H1 (cell line): ENCODE results near the gene PPARA. TPM values are rescaled to one million over a fixed set of nuclear protein-coding genes. Genes with fewer than 3 reads are reported as not detected.

Experiments used
- CTCF ChIA-PET: fragments of 300-600 bp; sonication (Branson Sonifier 250); formaldehyde crosslinking; loops from one replicate; lab custom pipeline; 2021; ENCODE audit not compliant: partially characterized antibody; lab: Charles Lee
- POLR2A ChIA-PET: fragments of 300-600 bp; sonication (Branson Sonifier 250); formaldehyde crosslinking; loops from one replicate; lab custom pipeline; 2021; ENCODE audit warnings: inconsistent platforms; ENCODE audit not compliant: partially characterized antibody; lab: Charles Lee
- DNase-seq, 2 experiments: peaks; one replicate each; pipeline versions ENCODE4 v3.0.0 to v3.0.0-alpha.2; 2010 to 2022; ENCODE audit warnings: low spot score in 2 of 2, low read depth in 1 of 2, mixed read lengths in 1 of 2
- FAIRE-seq: peaks from 2 replicates; lab custom pipeline; 2011; peaks lifted over from hg19 to GRCh38; lab: Jason Lieb, UNC
- H2AFZ ChIP-seq: 2 replicates; pipeline ENCODE4 v1.8.1; 2012; ENCODE audit warnings: low read length, inconsistent platforms
- H2AK5ac ChIP-seq: 2 replicates; pipeline ENCODE4 v1.6.1; 2013; ENCODE audit warnings: low read depth, low read length
- H2BK120ac ChIP-seq: replicated peaks from 2 replicates; pipeline ENCODE3; 2013; ENCODE audit warnings: low read depth, low read length, inconsistent platforms
- H2BK12ac ChIP-seq: 2 replicates; pipeline ENCODE4 v1.6.1; 2013; ENCODE audit warnings: low read depth, low read length
- H2BK15ac ChIP-seq: 2 replicates; pipeline ENCODE4 v1.6.1; 2013; ENCODE audit warnings: low read length
- H2BK20ac ChIP-seq: 2 replicates; pipeline ENCODE4 v1.6.1; 2013; ENCODE audit warnings: low read length
- H2BK5ac ChIP-seq: 2 replicates; pipeline ENCODE4 v1.6.1; 2013; ENCODE audit warnings: low read depth, low read length
- H3K14ac ChIP-seq: 2 replicates; pipeline ENCODE4 v1.6.1; 2013; ENCODE audit warnings: inconsistent platforms; ENCODE audit not compliant: insufficient read length
- H3K18ac ChIP-seq: 2 replicates; pipeline ENCODE4 v1.6.1; 2013; ENCODE audit warnings: low read length; ENCODE audit errors: extremely low read depth
- H3K23ac ChIP-seq: 2 replicates; pipeline ENCODE4 v1.6.1; 2013; ENCODE audit warnings: inconsistent platforms; ENCODE audit not compliant: insufficient read length
- H3K23me2 ChIP-seq: 2 replicates; pipeline ENCODE4 v1.6.1; 2013; ENCODE audit warnings: low read depth, low read length
- H3K27ac ChIP-seq: 2 replicates; pipeline ENCODE4 v1.6.1; 2011; ENCODE audit warnings: low read depth, low read length, inconsistent platforms
- H3K27me3 ChIP-seq, 4 experiments: replicated peaks in 1 of 4; 1 replicate in 1 of 4; 2 replicates in 3 of 4; pipeline versions ENCODE4 v1.6.1 to v1.8.1; 2011 to 2013; ENCODE audit warnings: low read length in 3 of 4, mild to moderate bottlenecking in 3 of 4, inconsistent platforms in 2 of 4, mixed read lengths in 2 of 4, moderate library complexity in 1 of 4; ENCODE audit not compliant: control insufficient read depth in 3 of 4, insufficient read depth in 3 of 4; ENCODE audit errors: extremely low read depth in 1 of 4
- H3K36me3 ChIP-seq, 4 experiments: 2 replicates each; pipeline versions ENCODE4 v1.6.1 to v1.8.1; 2011 to 2013; ENCODE audit warnings: mild to moderate bottlenecking in 4 of 4, low read length in 3 of 4, moderate library complexity in 2 of 4, control low read depth in 1 of 4, inconsistent platforms in 1 of 4; ENCODE audit not compliant: insufficient read depth in 4 of 4, control insufficient read depth in 2 of 4
- H3K4ac ChIP-seq: replicated peaks from 2 replicates; pipeline ENCODE3; 2013; ENCODE audit warnings: low read length, low read depth, mixed read lengths, inconsistent platforms; ENCODE audit not compliant: insufficient read length
- H3K4me1 ChIP-seq, 4 experiments: replicated peaks in 1 of 4; 1 replicate in 1 of 4; 2 replicates in 3 of 4; pipeline versions ENCODE4 v1.6.1 to v1.8.1; 2011 to 2013; ENCODE audit warnings: low read length in 3 of 4, inconsistent platforms in 2 of 4, mixed read lengths in 1 of 4; ENCODE audit not compliant: insufficient read depth in 4 of 4, control insufficient read depth in 3 of 4
- H3K4me2 ChIP-seq, 2 experiments: 2 replicates each; pipeline versions ENCODE4 v1.6.1 to v1.8.1; 2011 to 2013; ENCODE audit warnings: low read depth in 2 of 2, low read length in 2 of 2, control low read depth in 1 of 2, inconsistent platforms in 1 of 2, mild to moderate bottlenecking in 1 of 2; ENCODE audit not compliant: insufficient read depth in 1 of 2
- H3K4me3 ChIP-seq, 4 experiments: fragments of 200-600, 300-600 bp in 1 of 4; sonication (generic), shearing (Covaris generic), sonication (Bioruptor Twin) in 1 of 4; 2 replicates each; pipeline versions ENCODE4 v1.5.1 to v1.8.1; 2011 to 2016; ENCODE audit warnings: low read length in 4 of 4, low read depth in 3 of 4, control low read depth in 2 of 4, inconsistent platforms in 2 of 4, mild to moderate bottlenecking in 2 of 4, mixed read lengths in 1 of 4, moderate library complexity in 1 of 4; ENCODE audit not compliant: insufficient read depth in 2 of 4; ENCODE audit errors: extremely low read depth in 1 of 4
- H3K56ac ChIP-seq: replicated peaks from 2 replicates; pipeline ENCODE3; 2013; ENCODE audit warnings: low read depth, mild to moderate bottlenecking, mixed read lengths, low read length, inconsistent platforms; ENCODE audit not compliant: insufficient read length
- H3K79me1 ChIP-seq: 2 replicates; pipeline ENCODE4 v1.6.1; 2013; ENCODE audit warnings: low read depth, low read length, control low read depth
- H3K79me2 ChIP-seq, 2 experiments: 2 replicates each; pipeline versions ENCODE4 v1.6.1 to v1.8.1; 2012 to 2013; ENCODE audit warnings: low read length in 2 of 2, mild to moderate bottlenecking in 2 of 2, inconsistent platforms in 1 of 2; ENCODE audit not compliant: insufficient read depth in 2 of 2, control insufficient read depth in 1 of 2
- H3K9ac ChIP-seq, 4 experiments: replicated peaks in 1 of 4; 1 replicate in 1 of 4; 2 replicates in 3 of 4; pipeline versions ENCODE4 v1.6.1 to v1.8.1; 2011 to 2013; ENCODE audit warnings: low read depth in 3 of 4, low read length in 3 of 4, control low read depth in 2 of 4, mild to moderate bottlenecking in 2 of 4, moderate library complexity in 2 of 4, inconsistent platforms in 1 of 4; ENCODE audit errors: extremely low read depth in 1 of 4
- H3K9me3 ChIP-seq, 2 experiments: 2 replicates each; pipeline versions ENCODE4 v1.6.1 to v1.8.1; 2012 to 2013; ENCODE audit warnings: mild to moderate bottlenecking in 2 of 2, moderate library complexity in 2 of 2, control low read depth in 1 of 2, inconsistent platforms in 1 of 2, low read depth in 1 of 2, low read length in 1 of 2, mixed read lengths in 1 of 2; ENCODE audit not compliant: insufficient read depth in 2 of 2
- H4K20me1 ChIP-seq, 2 experiments: replicated peaks in 1 of 2; 2 replicates each; pipeline versions ENCODE3 to v1.8.1; 2011 to 2013; ENCODE audit warnings: inconsistent platforms in 2 of 2, low read length in 2 of 2, mild to moderate bottlenecking in 1 of 2; ENCODE audit not compliant: insufficient read depth in 2 of 2, control insufficient read depth in 1 of 2
- H4K5ac ChIP-seq: 2 replicates; pipeline ENCODE4 v1.6.1; 2013; ENCODE audit warnings: low read length, low read depth, mixed read lengths, inconsistent platforms; ENCODE audit not compliant: insufficient read length
- H4K8ac ChIP-seq: 2 replicates; pipeline ENCODE4 v1.8.0; 2013; ENCODE audit warnings: mild to moderate bottlenecking, moderate library complexity, low read length, inconsistent platforms; ENCODE audit not compliant: insufficient read depth; ENCODE audit errors: extremely low read depth
- H4K91ac ChIP-seq: replicated peaks from 2 replicates; pipeline ENCODE3; 2013; ENCODE audit warnings: low read length, mixed read lengths, inconsistent platforms; ENCODE audit not compliant: insufficient read length
- ASH2L ChIP-seq: fragments of 200-600, 300-600 bp; sonication (generic); IDR thresholded peaks from one replicate; pipeline ENCODE4 v1.7.1; 2017; ENCODE audit warnings: low read length
- GTF2F1 ChIP-seq: IDR thresholded peaks from 2 replicates; pipeline ENCODE4 v1.6.1; 2012; ENCODE audit warnings: low read depth, low read length, improper control_type of control experiment, borderline replicate concordance
- KDM4A ChIP-seq: IDR thresholded peaks from one replicate; pipeline ENCODE4 v1.7.1; 2012; ENCODE audit warnings: low read depth, mild to moderate bottlenecking, moderate library complexity, low read length, inconsistent platforms; ENCODE audit not compliant: severe bottlenecking
- NRF1 ChIP-seq: IDR thresholded peaks from 2 replicates; pipeline ENCODE4 v1.6.1; 2011; ENCODE audit warnings: mild to moderate bottlenecking, low read depth, low read length, improper control_type of control experiment
- RAD21 ChIP-seq, 2 experiments: IDR thresholded peaks in 1 of 2; conservative IDR thresholded peaks in 1 of 2; 2 replicates each; pipeline ENCODE4 v1.6.1; 2011; ENCODE audit warnings: low read depth in 2 of 2, low read length in 2 of 2, improper control_type of control experiment in 1 of 2, inconsistent platforms in 1 of 2, mild to moderate bottlenecking in 1 of 2, moderate library complexity in 1 of 2
- SIN3A ChIP-seq, 2 experiments: IDR thresholded peaks in 1 of 2; conservative IDR thresholded peaks in 1 of 2; 2 replicates each; pipeline ENCODE4 v1.6.1; 2011 to 2012; ENCODE audit warnings: low read length in 2 of 2, improper control_type of control experiment in 1 of 2, low read depth in 1 of 2, mild to moderate bottlenecking in 1 of 2
- SP4 ChIP-seq: IDR thresholded peaks from 2 replicates; pipeline ENCODE4 v1.6.1; 2012; ENCODE audit warnings: low read length, inconsistent platforms
- TAF7 ChIP-seq: optimal IDR thresholded peaks from 2 replicates; pipeline ENCODE3; 2011; ENCODE audit warnings: low read depth, mild to moderate bottlenecking, inconsistent platforms, low read length, moderate library complexity, borderline replicate concordance
- USF2 ChIP-seq: IDR thresholded peaks from 2 replicates; pipeline ENCODE4 v1.6.1; 2011; ENCODE audit warnings: low read length, improper control_type of control experiment
- ZNF274 ChIP-seq: IDR thresholded peaks from 2 replicates; pipeline ENCODE4 v1.7.0; 2012; ENCODE audit warnings: low read length, borderline replicate concordance; ENCODE audit errors: extremely low read depth
- WGBS, 2 experiments: shearing (Covaris generic) in 1 of 2; methylation state at CpG; one replicate each; pipeline versions ENCODE4 v1.1.6 to v1.1.7; 2013 to 2015; ENCODE audit warnings: low lambda C conversion rate in 2 of 2, mixed read lengths in 2 of 2, inconsistent platforms in 1 of 2, low coverage in 1 of 2, missing lambda C conversion rate in 1 of 2; ENCODE audit not compliant: insufficient replicate concordance in 2 of 2, insufficient coverage in 1 of 2, insufficient read length in 1 of 2; ENCODE audit errors: extremely low coverage in 1 of 2, missing lambda C conversion rate in 1 of 2; 5-methylcytosine and 5-hydroxymethylcytosine counted together
- polyA plus RNA-seq, 7 experiments: library from polyadenylated mRNA; depleted of rRNA in 3 of 7; stranded (reverse) in 5 of 7; unstranded in 2 of 7; fragments of >200 nt in 5 of 7; fragments of 200-250 nt in 2 of 7; gene quantifications; 1 replicate in 5 of 7; 2 replicates in 1 of 7; 4 replicates in 1 of 7; pipeline versions ENCODE4 v1.2.1 to v1.2.3, GENCODE V29; 2011 to 2013; ENCODE audit warnings: missing spikeins in 2 of 7, mixed read lengths in 2 of 7
- total RNA-seq: library from RNA; stranded (reverse); fragmentation: NEBNext Ultra II Directional; extraction: Animal tissue kit (Norgen Biotek cat#: 25700); gene quantifications from 2 replicates; pipeline ENCODE4 v1.2.1, GENCODE V29; 2021

PPARA gene
- total and polyA plus RNA-seq, 2 of the 8 experiments (the other 6 are each of a cell fraction or from before 2014, with no cell fraction given), result 3.1 to 8.2 TPM

DNA sequence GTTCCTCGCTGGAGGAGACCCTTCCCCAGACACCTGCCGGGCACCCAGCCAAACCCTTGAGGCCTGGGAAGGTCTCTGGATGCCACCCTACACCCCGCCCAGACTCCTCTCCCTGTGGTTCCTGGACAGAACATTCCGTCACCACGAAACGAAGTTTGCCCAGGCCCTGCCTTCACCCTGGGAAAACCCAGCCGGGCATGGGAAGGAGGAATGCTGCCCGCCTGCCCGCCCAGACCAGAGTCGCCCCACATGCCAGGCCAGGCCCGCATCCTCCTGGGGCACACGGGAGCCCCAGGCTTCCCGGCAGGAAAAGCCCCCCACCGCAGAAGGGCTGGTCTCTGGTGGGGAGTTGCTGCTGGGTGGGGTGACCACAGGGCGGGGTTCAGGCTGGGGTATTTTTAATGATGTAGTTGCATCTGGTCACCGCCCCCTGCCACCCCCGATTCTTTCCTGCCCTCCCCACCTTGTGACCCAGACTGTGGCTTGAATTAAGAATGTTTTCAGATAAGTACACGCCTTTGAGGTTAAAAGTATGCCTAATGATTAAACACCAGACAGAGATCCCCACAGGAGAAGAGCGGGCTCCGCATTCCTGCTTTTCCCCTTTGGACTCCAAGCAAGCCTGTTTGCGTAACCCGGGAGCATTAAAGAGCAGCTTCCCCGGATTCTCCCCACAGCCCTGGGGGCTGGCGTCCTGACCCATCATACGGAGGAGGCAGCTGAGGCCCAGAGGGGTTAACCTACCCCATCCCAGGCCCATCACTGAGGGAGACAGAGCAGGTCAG lies 44.6 kb upstream of the PPARA start:
- H3K79me2 ChIP-seq, result no peaks in the 10 kb centered on the region
- H3K27ac ChIP-seq, result no peak overlapping the region
- H2BK120ac ChIP-seq, result no peak overlapping the region
- 95% methylated on average over 23 of the region's 25 CpGs; no CpG with 5 or more reads in 1 of the 2 experiments for WGBS, 2 experiments
- DNase-seq, result no peak
- no peak overlapping the region for H3K56ac ChIP-seq
- H3K14ac ChIP-seq, result no peak overlapping the region
- H3K18ac ChIP-seq, result no peak overlapping the region
- H3K79me1 ChIP-seq, result no peaks in the 10 kb centered on the region
- H3K9ac ChIP-seq, result no peak overlapping the region
- no peak overlapping the region for H3K4me3 ChIP-seq
- H3K27me3 ChIP-seq, result no peaks in the 10 kb centered on the region
- H4K20me1 ChIP-seq, result peaks cover 0 to 1% of the 10 kb centered on the region in 2 experiments
- H2AFZ ChIP-seq, result no peak overlapping the region
- no peak overlapping the region for H3K4me2 ChIP-seq
- H2BK5ac ChIP-seq, result no peak overlapping the region
- ChIA-PET POLR2A (interaction anchor here (0.9 kb wide), 1 partner anchor 123 kb away, joined by 5 read pairs; no protein-coding TSS in a partner anchor), CTCF (interaction anchor here (0.6 to 1.0 kb wide), 3 partner anchors 11 to 99 kb away, joined by 3 read pairs; no protein-coding TSS in a partner anchor)
- no peak overlapping the region for H3K23ac ChIP-seq
- H3K23me2 ChIP-seq, result no peaks in the 10 kb centered on the region
- H4K5ac ChIP-seq, result no peak overlapping the region
- H3K9me3 ChIP-seq, result no peaks in the 10 kb centered on the region
- H3K4me1 ChIP-seq, result peaks cover 0 to 8% (median 3%) of the 10 kb centered on the region in 4 experiments; a peak in 3 of 7 replicates
- no peak overlapping the region for H2BK20ac ChIP-seq
- no peak overlapping the region for H2BK15ac ChIP-seq
- no peak overlapping the region for H3K4ac ChIP-seq
- H4K8ac ChIP-seq, result no peak overlapping the region
- H4K91ac ChIP-seq, result no peak overlapping the region
- 0 out of 2 replicates have a peak overlapping the region, but pooled peaks have one; percentile 27 for H2BK12ac ChIP-seq
- H3K36me3 ChIP-seq, result no peaks in the 10 kb centered on the region
- FAIRE-seq, result no peak
- no peak overlapping the region for H2AK5ac ChIP-seq
- no peak for TF ChIP-seq ZNF274
- no peak for TF ChIP-seq KDM4A
- no peak for TF ChIP-seq NRF1
- TF ChIP-seq USF2, result no peak
- no peak for TF ChIP-seq TAF7
- TF ChIP-seq GTF2F1, result no peak
- no peak for TF ChIP-seq SP4
- TF ChIP-seq SIN3A (conservative IDR thresholded peaks at IDR 0.05 in 1 of 2, IDR thresholded peaks at IDR 0.05 in 1 of 2; ENCODE audit: low read depth in 1 of 2, low read length in 2 of 2), result no peak
- TF ChIP-seq ASH2L, result no peak
- TF ChIP-seq RAD21 (IDR thresholded peaks at IDR 0.05 in 1 of 2, conservative IDR thresholded peaks at IDR 0.05 in 1 of 2; ENCODE audit: low read depth in 2 of 2, low read length in 2 of 2), result no peak
